NCI-H146 treated with DMSO at 0.1 percent for 48 hours (cell line): ENCODE measurements around the gene HEXIM2.

Experiments used
- DNase-seq: peaks from one replicate; lab custom pipeline; 2025; ENCODE audit not compliant: unreplicated experiment; lab: John Stamatoyannopoulos, UW

Gene HEXIM2

DNA sequence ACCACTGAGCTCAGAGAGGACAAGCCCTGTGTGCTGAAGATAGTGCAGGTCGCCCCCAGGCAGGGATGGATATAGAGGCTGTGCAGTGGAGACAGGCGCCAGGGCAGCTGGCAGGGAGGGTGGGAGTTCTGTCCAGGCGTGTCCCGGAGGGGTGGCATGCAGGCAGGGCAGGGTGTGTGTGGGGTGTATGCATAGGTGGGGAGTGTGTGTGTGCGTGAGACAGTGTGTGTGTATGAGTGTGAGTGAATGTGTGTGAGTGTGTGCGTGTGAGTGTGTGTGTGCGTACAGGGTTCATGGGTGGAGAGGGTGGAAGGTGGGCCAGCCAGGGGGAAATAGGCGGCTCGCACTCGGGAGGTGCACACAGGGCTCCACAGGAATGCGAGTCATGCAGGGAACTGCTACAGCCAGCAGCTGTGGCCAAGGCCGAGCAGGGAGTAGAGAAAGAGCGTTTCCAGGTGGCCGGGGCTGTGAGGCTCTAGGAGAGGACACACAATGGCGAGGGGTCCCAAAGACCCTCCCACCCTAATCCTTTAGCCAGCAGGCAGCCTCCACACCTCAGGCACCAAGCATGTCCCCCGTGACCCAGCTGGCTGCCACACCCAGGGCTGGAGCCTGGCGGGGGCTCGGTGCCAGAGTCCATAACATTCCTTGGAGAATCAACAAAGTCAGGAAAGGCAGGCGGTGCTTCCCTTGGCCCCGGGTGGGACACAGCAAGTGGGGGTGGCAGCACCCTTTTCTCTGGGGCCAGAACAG is 34.0 kb upstream of the HEXIM2 start:
- DNase-seq = no peak

- DNase-seq = no peak
Measured at GRCh38 chr17:45128331-45128730, 33.3 kb upstream of the HEXIM2 start.

- no peak for DNase-seq
Measured at GRCh38 chr17:45128989-45129388, 32.7 kb upstream of the HEXIM2 start.

DNA sequence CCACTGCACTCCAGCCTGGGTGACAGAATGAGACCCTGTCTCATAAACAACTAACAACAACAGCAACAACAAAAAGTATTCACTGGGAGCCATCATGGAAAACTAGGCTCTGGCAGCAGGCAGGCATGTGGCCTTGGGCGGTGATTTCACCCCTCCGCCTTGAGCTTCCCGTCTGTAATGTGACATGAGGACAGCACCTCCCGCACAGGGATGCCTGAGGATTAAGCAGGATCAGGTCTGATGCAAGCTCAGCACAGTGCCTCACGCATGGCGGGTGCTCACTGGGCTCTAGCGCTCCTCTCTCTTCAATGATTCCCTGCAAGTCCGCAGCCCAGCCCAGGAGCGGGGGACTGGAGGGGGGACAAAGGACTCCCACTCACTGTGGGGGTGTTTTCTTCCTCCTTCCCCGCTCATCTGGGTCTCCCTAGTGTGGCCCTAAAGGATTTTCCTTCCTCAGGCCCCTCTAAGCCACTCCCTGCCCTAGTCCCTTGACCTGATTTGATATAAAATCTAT is 32.2 kb upstream of the HEXIM2 start:
- DNase-seq = no peak

DNA sequence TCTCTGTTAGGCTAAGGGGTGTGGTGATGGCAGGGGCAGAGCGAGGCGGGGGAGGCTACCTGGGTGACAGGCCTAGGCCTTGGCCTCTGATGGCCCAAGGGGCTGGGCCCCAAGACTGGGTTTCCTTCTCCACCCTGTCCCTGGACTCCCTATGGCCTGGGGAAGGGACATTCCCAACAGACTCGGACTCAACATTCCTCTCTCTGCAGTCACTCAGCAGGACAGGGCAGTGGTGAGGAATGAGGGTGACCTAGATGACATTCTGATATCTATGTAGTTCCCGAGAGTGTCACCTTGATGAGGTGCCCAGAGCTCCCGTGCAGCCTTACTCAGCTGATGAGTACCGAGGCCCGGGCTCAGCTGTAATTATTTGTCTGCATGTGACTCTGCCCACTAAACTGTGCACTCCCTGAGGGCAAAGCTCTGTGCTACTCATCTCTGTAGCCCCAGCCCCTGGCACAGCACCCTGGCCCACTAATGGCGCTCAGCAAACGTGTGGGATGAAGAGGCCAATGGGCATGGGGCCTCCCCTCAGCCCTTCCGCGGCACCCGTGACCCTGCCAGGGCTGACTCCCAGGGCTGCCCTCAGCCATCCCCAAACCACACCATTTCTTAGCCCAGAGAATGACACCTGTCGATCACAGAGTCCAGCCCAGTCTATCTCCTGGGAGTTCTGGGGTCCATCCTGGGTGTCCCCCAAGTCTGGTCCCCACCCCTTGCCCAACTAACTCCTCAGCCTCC is 31.6 kb upstream of the HEXIM2 start:
- DNase-seq = no peak

- DNase-seq = no peak
Measured at GRCh38 chr17:45130681-45131615, 30.7 kb upstream of the HEXIM2 start.

DNA sequence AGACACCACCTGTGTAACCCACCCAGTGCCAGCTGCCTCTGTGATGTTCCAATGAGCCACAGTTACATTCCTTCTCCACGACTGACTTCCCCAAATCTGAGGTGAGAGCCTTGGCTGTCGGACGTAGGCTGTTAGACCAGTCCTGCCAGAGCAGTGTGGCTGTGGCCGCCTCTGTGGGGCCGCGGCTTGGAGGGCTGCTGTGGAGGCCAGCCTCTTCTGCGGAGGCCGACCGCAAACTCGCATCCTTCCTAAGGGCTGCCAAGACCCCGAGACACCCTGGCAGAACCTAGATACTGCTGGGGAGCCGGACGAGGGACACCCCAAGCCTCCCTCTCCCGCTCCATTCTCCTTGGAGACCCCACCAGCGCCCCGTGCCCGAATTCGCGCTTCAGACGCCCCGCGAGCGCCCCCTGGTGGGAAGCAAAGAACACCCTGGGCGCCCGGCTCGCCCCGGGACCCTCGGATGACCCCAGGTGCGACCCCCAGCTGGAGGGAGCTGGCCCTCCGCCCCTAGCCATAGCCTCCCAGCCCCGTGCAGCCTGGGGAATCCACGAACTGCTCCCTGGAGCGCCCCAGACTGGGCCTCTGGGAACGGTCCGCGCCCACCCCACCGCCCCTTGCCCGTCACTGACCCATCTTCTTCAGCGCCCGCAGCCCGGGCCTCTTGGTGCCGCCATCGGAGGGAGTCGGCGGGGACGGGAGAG is 29.9 kb upstream of the HEXIM2 start:
- peak; percentile 17 for DNase-seq

GRCh38 chr17:45132320-45132571 is 29.4 kb upstream of the HEXIM2 start, which contains the start of gene PLCD3:
Gene PLCD3 (minus strand): TSS chr17:45132515. CDS start chr17:45132410, 105 bp downstream.
- no peak for DNase-seq

DNA sequence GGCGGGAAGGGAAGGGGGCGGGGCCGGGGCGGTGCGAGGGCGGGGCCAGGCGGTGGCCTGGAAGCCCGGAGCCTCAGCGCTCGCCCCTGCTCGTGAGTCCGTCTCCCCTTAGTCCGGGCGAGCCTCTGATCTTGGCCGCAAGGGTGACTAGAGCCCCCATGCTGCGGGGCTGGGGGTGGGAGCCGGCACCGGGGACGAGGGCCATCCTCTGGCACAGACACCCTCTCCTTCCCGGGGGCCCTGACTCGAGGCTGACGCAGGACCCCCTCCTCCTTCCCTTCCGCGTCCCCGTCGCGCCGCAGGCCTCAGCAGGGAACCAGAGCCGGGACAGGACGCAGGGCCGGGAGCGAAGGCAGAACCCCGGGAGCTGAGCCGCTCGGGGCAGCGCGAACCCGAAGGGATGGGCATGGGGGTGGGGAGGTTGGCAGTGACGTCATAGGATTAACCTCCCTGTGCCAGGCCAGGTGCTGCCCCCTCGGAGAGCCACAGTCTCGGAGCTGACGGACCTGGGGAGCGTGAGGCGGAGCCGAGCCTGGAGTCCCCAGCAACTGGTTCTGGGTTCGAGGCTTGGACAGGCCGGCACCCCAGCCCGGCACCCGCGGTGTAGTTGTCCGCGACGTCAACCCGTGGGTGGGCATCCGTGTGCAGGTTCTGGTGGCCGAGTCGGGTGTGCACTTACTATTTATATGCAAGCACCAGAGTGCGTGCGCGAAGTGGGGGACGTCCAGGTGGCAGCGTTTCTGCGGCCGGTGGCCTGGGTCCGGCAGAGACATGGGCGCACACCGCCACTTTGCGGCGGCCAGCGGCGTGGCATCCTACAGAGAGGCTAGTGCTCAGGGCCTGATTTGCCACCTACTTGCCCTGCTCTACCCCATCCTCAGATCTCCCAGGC is 28.9 kb upstream of the HEXIM2 start:
- DNase-seq = peak; percentile 58

GRCh38 chr17:45135192-45135977 is 26.3 kb upstream of the HEXIM2 start, which contains the start of gene ACBD4:
Gene ACBD4 (plus strand): TSS chr17:45135687. CDS start chr17:45136145, 458 bp downstream.
- DNase-seq = peak; percentile 93

GRCh38 chr17:45135978-45136791 is 25.5 kb upstream of the HEXIM2 start:
- no peak for DNase-seq

GRCh38 chr17:45136846-45137560 is 24.7 kb upstream of the HEXIM2 start:
- no peak for DNase-seq

DNA sequence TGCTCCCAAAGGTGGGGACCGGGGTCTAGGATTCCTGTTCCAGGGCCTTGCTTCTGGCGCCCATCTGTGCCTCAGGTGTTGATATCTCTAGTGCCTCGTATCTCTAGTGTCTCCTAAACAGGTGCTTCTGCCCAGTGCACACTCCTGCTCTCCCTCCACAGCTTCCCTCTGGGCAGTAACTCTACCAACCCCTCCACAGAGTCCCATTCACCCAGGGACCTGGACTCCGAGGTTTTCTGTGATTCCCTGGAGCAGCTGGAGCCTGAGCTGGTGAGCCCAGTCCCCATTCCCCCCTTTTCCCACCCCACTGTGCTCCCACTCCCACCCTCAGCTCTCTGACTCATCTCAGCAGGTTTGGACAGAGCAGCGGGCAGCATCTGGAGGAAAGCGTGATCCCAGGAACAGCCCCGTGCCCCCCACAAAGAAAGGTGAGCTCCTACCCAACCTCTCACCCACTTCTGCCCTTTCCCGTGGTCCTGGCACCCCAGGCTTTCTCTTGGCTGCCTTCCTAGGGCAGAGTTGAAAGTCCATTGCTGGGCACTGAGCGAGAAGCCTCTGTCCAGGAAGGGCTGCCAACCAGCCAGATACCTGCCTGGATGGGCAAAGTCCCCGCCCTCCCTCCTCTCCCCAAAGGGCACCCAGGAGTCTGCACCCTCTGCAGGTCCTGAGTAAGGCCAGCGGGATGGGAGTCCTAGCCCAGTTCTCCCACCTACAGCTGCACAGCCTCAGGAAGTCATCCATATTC is 23.9 kb upstream of the HEXIM2 start:
- no peak for DNase-seq

DNA sequence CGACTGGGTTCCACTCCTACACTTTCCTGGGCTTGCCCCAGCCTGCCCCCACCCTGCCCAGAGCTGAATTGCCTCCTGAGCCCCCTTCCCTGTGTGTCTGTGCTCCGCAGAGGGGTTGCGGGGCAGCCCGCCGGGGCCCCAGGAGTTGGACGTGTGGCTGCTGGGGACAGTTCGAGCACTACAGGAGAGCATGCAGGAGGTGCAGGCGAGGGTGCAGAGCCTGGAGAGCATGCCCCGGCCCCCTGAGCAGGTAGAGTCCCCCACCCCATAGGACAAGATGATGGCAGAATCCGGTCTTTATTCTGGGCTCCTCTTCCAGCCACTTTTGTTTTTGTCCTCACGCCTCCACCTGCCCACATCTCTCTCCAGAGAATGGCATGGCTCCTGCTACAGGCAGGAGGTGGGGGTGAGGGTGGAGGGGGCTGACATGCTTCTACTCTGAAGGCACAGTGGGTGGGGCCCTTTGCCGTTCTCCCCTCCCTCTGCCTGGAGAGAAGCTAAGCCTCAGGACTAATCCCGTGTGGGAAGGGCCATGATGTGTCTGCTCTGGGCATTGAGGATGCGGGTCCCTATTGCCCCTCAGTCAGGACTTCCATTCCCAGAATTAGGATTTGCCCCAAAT is 22.7 kb upstream of the HEXIM2 start:
- DNase-seq = no peak

- no peak for DNase-seq
Measured at GRCh38 chr17:45139533-45139920, 22.1 kb upstream of the HEXIM2 start.

GRCh38 chr17:45143094-45143670 is 18.5 kb upstream of the HEXIM2 start:
- no peak for DNase-seq
